Loucy (cell line): ENCODE measurements around the gene SDK1.

ENCODE experiments used
- CTCF ChIP-seq: fragments of 200-600 bp; sonication (generic); conservative IDR thresholded peaks from 2 replicates; pipeline ENCODE4 v1.5.1; 2014; ENCODE audit warnings: mild to moderate bottlenecking, antibody characterized with exemption, low read length
- EZH2phosphoT487 ChIP-seq: fragments of 200-600 bp; IDR thresholded peaks from 2 replicates; pipeline ENCODE4 v1.6.1; 2018; ENCODE audit warnings: antibody characterized with exemption, mild to moderate bottlenecking, moderate library complexity, borderline replicate concordance

DNA sequence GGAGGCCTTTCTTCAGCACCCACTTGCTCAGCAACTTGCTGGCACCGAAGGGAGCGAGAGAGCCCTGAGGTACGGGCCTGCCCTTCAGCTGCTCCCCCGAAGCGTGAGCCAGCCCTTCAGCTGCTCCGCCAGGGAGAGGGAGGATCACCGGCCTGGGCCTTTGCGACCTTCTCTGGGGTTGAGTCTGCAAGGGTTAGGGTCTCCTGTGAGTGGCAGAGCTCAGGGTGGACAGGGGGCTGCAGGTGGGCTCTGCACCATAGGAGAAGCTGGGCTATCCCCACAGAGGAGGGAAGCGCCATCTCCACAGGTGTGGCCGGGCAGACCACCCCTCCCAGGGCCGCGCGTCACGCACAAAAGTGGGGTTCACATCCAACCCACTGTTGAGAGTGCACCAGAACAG is 890.5 kb downstream of the SDK1 start:
- TF ChIP-seq CTCF (no peak), EZH2phosphoT487 (no peak)
